Mesendoderm (in vitro differentiated cells): Measurements from ENCODE around the gene RNF121.

Experiments
- DNase-seq: peaks from one replicate; pipeline ENCODE4 v3.0.0; 2013
- H2AK5ac ChIP-seq: 2 replicates; pipeline ENCODE4 v1.6.1; 2013; ENCODE audit warnings: low read length, inconsistent platforms
- H2BK120ac ChIP-seq: 2 replicates; pipeline ENCODE4 v1.6.1; 2013; ENCODE audit warnings: low read depth, mild to moderate bottlenecking, low read length, moderate library complexity, mixed read lengths
- H2BK15ac ChIP-seq: replicated peaks from 2 replicates; pipeline ENCODE4 v1.6.1; 2013; ENCODE audit warnings: low read depth, mild to moderate bottlenecking, moderate library complexity
- H2BK5ac ChIP-seq: 2 replicates; pipeline ENCODE4 v1.6.1; 2013; ENCODE audit warnings: low read length, inconsistent platforms
- H3K18ac ChIP-seq: 2 replicates; pipeline ENCODE4 v1.6.1; 2013; ENCODE audit warnings: mild to moderate bottlenecking, low read length, mixed read lengths
- H3K23ac ChIP-seq: one replicate; pipeline ENCODE4 v1.6.1; 2013; ENCODE audit warnings: low read length
- H3K27ac ChIP-seq: 2 replicates; pipeline ENCODE4 v1.5.1; 2013; ENCODE audit warnings: low read depth, mild to moderate bottlenecking, inconsistent platforms, low read length, moderate library complexity
- H3K27me3 ChIP-seq: 2 replicates; pipeline ENCODE4 v1.6.1; 2013; ENCODE audit warnings: low read length, control low read depth, mild to moderate bottlenecking, inconsistent platforms; ENCODE audit not compliant: insufficient read depth, poor library complexity
- H3K36me3 ChIP-seq: 2 replicates; pipeline ENCODE4 v1.6.1; 2013; ENCODE audit warnings: low read length, inconsistent platforms; ENCODE audit not compliant: control insufficient read depth, insufficient read depth
- H3K4ac ChIP-seq: one replicate; pipeline ENCODE4 v1.6.1; 2013; ENCODE audit warnings: low read depth, mild to moderate bottlenecking, low read length, moderate library complexity
- H3K4me1 ChIP-seq: 2 replicates; pipeline ENCODE4 v1.6.1; 2013; ENCODE audit warnings: low read depth, low read length, inconsistent platforms; ENCODE audit not compliant: control insufficient read depth
- H3K4me2 ChIP-seq: 2 replicates; pipeline ENCODE4 v1.6.1; 2013; ENCODE audit warnings: low read length
- H3K4me3 ChIP-seq: 2 replicates; pipeline ENCODE4 v1.5.1; 2013; ENCODE audit warnings: mild to moderate bottlenecking, low read length
- H3K56ac ChIP-seq: one replicate; pipeline ENCODE4 v1.6.1; 2013; ENCODE audit warnings: low read length
- H3K79me1 ChIP-seq: 2 replicates; pipeline ENCODE4 v1.6.1; 2013; ENCODE audit warnings: low read length, inconsistent platforms
- H3K79me2 ChIP-seq: 2 replicates; pipeline ENCODE4 v1.6.1; 2013; ENCODE audit warnings: mild to moderate bottlenecking, low read length; ENCODE audit not compliant: control insufficient read depth, insufficient read depth
- H3K9ac ChIP-seq: 2 replicates; pipeline ENCODE4 v1.6.1; 2013; ENCODE audit warnings: low read length, inconsistent platforms
- H4K5ac ChIP-seq: one replicate; pipeline ENCODE4 v1.6.1; 2013; ENCODE audit warnings: low read length
- H4K8ac ChIP-seq: one replicate; pipeline ENCODE4 v1.6.1; 2013; ENCODE audit warnings: low read depth, mild to moderate bottlenecking, control low read depth, low read length, moderate library complexity
- WGBS: extraction: QIAGEN DNeasy Blood & Tissue Kit; methylation state at CpG from one replicate; pipeline ENCODE4 v1.1.7; 2013; ENCODE audit warnings: low lambda C conversion rate, missing lambda C conversion rate; ENCODE audit not compliant: insufficient coverage; ENCODE audit errors: extremely low coverage; 5-methylcytosine and 5-hydroxymethylcytosine counted together

RNF121 gene

DNA sequence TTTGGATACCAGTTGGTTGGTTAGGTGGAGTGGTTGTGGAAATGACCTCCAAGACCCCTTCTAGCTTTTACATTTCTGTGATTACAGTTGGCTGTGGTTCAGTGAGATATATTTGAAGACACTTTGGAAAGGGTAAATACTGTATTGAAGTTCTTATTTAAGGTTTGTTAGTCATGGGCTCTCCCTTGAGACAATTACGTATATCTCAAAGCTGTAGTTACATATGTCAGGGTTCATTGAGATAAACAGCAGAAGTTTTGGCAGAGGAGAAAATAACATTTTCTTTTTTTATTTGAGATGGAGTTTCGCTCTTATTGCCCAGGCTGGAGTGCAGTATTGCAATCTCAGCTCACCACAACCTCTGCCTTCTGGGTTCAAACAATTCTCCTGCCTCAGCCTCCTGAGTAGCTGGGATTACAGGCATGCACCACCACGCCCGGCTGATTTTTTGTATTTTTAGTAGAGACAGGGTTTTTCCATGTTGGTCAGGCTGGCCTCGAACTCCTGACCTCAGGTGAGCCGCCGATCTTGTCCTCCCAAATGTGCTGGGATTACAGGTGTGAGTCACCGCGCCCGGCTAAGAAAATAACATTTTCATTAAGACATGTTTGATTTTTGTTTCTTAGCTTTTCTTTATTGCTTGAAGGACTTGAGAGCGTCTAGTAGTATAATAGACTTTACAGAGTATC lies 1.9 kb downstream of the RNF121 start:
- no peak overlapping the region for H2AK5ac ChIP-seq
- H2BK5ac ChIP-seq = no peak overlapping the region
- H3K27ac ChIP-seq = no peak overlapping the region
- peaks cover 5% of the 10 kb centered on the region for H3K4me1 ChIP-seq
- H3K56ac ChIP-seq = no peak overlapping the region
- H3K79me2 ChIP-seq = peaks cover 47% of the 10 kb centered on the region
- H2BK15ac ChIP-seq = no peak overlapping the region
- H3K18ac ChIP-seq = no peak overlapping the region
- no peak overlapping the region for H3K4me2 ChIP-seq
- no CpG with 5 or more reads among the region's 11 CpGs for WGBS
- H3K79me1 ChIP-seq = peaks cover 28% of the 10 kb centered on the region
- H3K9ac ChIP-seq = no peak overlapping the region
- H2BK120ac ChIP-seq = no peak overlapping the region
- no peak overlapping the region for H3K4me3 ChIP-seq
- H3K36me3 ChIP-seq = no peaks in the 10 kb centered on the region
- no peak overlapping the region for H4K5ac ChIP-seq
- DNase-seq = no peak
- no peak overlapping the region for H4K8ac ChIP-seq
- no peak overlapping the region for H3K4ac ChIP-seq
- H3K27me3 ChIP-seq = no peaks in the 10 kb centered on the region
- no peak overlapping the region for H3K23ac ChIP-seq

DNA sequence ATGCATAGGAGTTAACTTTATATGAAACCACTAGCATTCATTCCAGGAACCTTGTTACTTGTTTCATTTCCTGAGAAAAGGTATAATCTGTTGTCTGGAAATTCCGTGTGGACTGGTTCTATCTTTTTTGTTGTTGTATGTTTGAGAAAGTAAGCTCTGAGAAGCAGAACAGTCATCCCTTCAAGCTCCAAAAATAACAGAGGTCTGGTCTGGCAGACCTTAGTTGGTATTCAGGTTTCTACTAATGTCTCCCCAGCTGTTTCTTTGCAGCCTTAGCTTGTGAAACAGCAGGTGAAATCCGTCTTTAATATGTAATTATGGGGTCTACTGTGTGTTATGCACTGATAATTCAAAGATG lies 2.4 kb downstream of the RNF121 start:
- no peak overlapping the region for H4K8ac ChIP-seq
- H3K56ac ChIP-seq = no peak overlapping the region
- no peak overlapping the region for H2BK120ac ChIP-seq
- no peak overlapping the region for H3K9ac ChIP-seq
- WGBS = no CpG with 5 or more reads among the region's 2 CpGs
- no peak overlapping the region for H2AK5ac ChIP-seq
- no peak overlapping the region for H2BK15ac ChIP-seq
- peaks cover 47% of the 10 kb centered on the region for H3K79me2 ChIP-seq
- no peak overlapping the region for H3K23ac ChIP-seq
- no peaks in the 10 kb centered on the region for H3K27me3 ChIP-seq
- no peak overlapping the region for H3K4ac ChIP-seq
- no peak overlapping the region for H3K18ac ChIP-seq
- no peak overlapping the region for H3K4me3 ChIP-seq
- H4K5ac ChIP-seq = no peak overlapping the region
- H3K27ac ChIP-seq = no peak overlapping the region
- H3K36me3 ChIP-seq = no peaks in the 10 kb centered on the region
- H2BK5ac ChIP-seq = no peak overlapping the region
- H3K4me1 ChIP-seq = peaks cover 5% of the 10 kb centered on the region
- no peak overlapping the region for H3K4me2 ChIP-seq
- peaks cover 28% of the 10 kb centered on the region for H3K79me1 ChIP-seq
- DNase-seq = no peak

DNA sequence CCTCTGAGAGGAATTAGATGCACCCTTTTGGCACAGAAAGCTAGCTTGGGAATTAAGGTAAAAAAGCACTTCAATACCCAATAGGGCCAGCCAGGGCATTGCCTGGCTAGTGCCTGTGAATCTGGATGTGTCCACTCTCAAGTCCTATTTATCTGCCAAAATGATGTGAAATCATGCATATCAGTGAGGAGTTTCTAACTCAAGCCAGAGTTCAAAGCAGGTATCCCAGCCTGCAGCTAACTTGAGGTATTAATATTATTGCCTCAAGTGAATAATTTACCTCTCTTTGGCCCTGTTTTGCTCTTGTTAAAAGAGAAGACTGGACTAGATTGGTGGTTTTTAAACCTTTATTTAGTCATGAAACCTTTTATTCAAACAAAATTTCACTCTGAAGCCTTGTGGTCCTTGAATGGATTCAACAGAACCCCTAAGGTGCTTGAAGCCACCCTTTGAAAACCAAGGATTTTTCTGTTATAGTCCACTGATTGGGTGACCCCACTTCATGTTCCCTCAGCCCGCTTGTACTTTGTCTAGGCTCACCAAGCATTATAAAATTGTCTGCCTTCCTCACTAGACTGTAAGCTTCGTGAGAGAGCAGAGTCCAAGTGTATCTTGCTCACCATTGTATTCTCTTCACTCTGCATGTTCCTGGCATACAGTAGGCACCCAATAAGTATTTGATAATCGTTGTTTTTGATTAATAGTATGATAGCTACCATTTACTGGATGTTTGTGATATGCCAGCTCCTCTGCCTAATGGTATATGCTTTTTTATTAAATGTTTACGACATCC lies 4.5 kb downstream of the RNF121 start:
- no peaks in the 10 kb centered on the region for H3K27me3 ChIP-seq
- H3K4me3 ChIP-seq = no peak overlapping the region
- no peak overlapping the region for H3K56ac ChIP-seq
- H4K5ac ChIP-seq = no peak overlapping the region
- peaks cover 5% of the 10 kb centered on the region for H3K4me1 ChIP-seq
- no peak overlapping the region for H2BK15ac ChIP-seq
- H2AK5ac ChIP-seq = no peak overlapping the region
- H4K8ac ChIP-seq = no peak overlapping the region
- H3K36me3 ChIP-seq = no peaks in the 10 kb centered on the region
- H2BK5ac ChIP-seq = no peak overlapping the region
- WGBS = no CpG with 5 or more reads among the region's 4 CpGs
- DNase-seq = no peak
- peaks cover 56% of the 10 kb centered on the region for H3K79me2 ChIP-seq
- no peak overlapping the region for H2BK120ac ChIP-seq
- H3K9ac ChIP-seq = no peak overlapping the region
- no peak overlapping the region for H3K4ac ChIP-seq
- no peak overlapping the region for H3K4me2 ChIP-seq
- H3K79me1 ChIP-seq = peaks cover 31% of the 10 kb centered on the region
- no peak overlapping the region for H3K27ac ChIP-seq
- no peak overlapping the region for H3K23ac ChIP-seq
- H3K18ac ChIP-seq = no peak overlapping the region

DNA sequence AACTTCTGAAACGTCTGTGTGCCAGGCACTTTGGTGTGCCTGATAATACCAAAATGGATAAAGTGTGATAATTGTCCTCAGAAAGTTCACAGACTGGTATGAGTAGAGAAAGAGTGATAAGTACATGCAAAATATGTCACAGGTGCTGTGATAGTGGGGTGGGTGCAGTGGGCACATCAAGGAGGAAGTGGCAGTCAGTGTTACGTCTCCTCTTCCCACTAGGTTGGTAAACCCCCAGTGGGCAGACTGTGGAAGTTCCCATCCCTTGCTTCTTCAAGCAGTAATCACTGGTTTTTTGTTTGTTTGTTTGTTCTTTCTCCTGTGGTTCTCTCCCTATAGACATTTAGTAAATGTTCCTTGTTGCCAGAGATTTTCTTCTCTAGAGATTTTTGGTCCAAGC lies 5.4 kb downstream of the RNF121 start:
- DNase-seq = no peak
- no CpG with 5 or more reads among the region's 2 CpGs for WGBS

DNA sequence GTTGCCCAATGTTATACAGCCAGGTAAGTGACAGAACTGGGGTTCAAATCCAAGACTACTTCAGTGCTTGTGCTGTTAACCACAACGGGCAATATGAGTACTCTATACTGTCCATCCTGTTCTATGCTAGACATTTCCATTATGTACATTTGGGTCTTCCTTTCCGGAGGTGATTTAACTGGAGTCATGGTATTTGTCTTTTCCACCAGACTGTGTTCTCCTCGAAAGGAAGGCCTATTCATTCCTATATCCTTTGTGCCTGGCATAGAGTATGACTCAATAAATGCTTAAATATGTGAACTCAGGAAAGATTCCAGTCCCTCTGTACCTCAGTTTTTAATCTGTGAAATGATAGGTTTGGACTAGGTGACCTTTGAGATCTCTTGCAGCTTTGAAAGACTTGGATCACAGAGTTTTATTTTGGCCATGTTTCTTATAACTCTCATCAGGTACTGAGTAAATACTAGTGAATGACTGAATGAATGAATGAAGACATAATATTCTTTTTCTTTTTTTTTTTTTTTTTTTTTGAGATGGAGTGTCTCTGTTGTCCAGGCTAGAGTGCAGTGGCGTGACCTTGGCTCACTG lies 6.6 kb downstream of the RNF121 start:
- Histone ChIP-seq H3K79me1 (peaks cover 17% of the 10 kb centered on the region), H3K23ac (no peak overlapping the region), H4K5ac (no peak overlapping the region), H3K79me2 (peaks cover 43% of the 10 kb centered on the region), H3K18ac (no peak overlapping the region), H3K4me2 (no peak overlapping the region), H3K4ac (no peak overlapping the region), H2BK5ac (no peak overlapping the region), H4K8ac (no peak overlapping the region), H3K4me3 (no peak overlapping the region), H2BK15ac (no peak overlapping the region), H2BK120ac (peak overlapping the region; percentile 12), H3K27ac (no peak overlapping the region), H3K9ac (no peak overlapping the region), H3K27me3 (no peaks in the 10 kb centered on the region), H3K56ac (no peak overlapping the region), H3K36me3 (no peaks in the 10 kb centered on the region), H2AK5ac (no peak overlapping the region), H3K4me1 (no peaks in the 10 kb centered on the region)
- no peak for DNase-seq
- no CpG with 5 or more reads among the region's 4 CpGs for WGBS

More for the DNA sequence above, 5.4 kb downstream of the RNF121 start:
- peaks cover 28% of the 10 kb centered on the region for H3K79me1 ChIP-seq
- no peak overlapping the region for H3K4me2 ChIP-seq
- H2BK5ac ChIP-seq = no peak overlapping the region
- no peak overlapping the region for H2BK15ac ChIP-seq
- no peak overlapping the region for H4K5ac ChIP-seq
- H3K79me2 ChIP-seq = peaks cover 54% of the 10 kb centered on the region
- H3K36me3 ChIP-seq = no peaks in the 10 kb centered on the region
- H3K18ac ChIP-seq = no peak overlapping the region
- no peak overlapping the region for H3K56ac ChIP-seq
- no peak overlapping the region for H3K23ac ChIP-seq
- no peak overlapping the region for H3K4ac ChIP-seq
- H2AK5ac ChIP-seq = no peak overlapping the region
- no peak overlapping the region for H2BK120ac ChIP-seq
- no peaks in the 10 kb centered on the region for H3K27me3 ChIP-seq
- H4K8ac ChIP-seq = no peak overlapping the region
- H3K9ac ChIP-seq = no peak overlapping the region
- H3K27ac ChIP-seq = no peak overlapping the region
- no peak overlapping the region for H3K4me3 ChIP-seq
- H3K4me1 ChIP-seq = peaks cover 5% of the 10 kb centered on the region
